HepG2 (cell line): ENCODE results near the gene UTP20. TPM values are rescaled to one million over a fixed set of nuclear protein-coding genes. Genes with fewer than 3 reads are reported as not detected.
A peak's percentile ranks its signal among the peaks of the same experiment; 100 is the strongest.

Experiments used
- DNMT3B ChIP-seq: conservative IDR thresholded peaks from 2 replicates; pipeline ENCODE4 v1.6.1; 2016; ENCODE audit warnings: missing biosample characterization, control low read depth
- GTF3A ChIP-seq: sonication (generic); formaldehyde crosslinking; conservative IDR thresholded peaks from 2 replicates; pipeline ENCODE4 v1.4.0; 2020; ENCODE audit warnings: mild to moderate bottlenecking, missing genetic modification reagents
- NCOR1 ChIP-seq: fragments of 200-600 bp; sonication (generic); IDR thresholded peaks from 2 replicates; pipeline ENCODE4 v1.7.0; 2017; ENCODE audit warnings: antibody characterized with exemption, low read length, borderline replicate concordance
- NR2C2 ChIP-seq: sonication (generic); formaldehyde crosslinking; IDR thresholded peaks from 2 replicates; pipeline ENCODE4 v1.4.0; 2020; ENCODE audit warnings: missing genetic modification reagents, mild to moderate bottlenecking, moderate library complexity, borderline replicate concordance
- NR2F6 ChIP-seq, 2 experiments: IDR thresholded peaks; 2 replicates each; pipeline ENCODE4 v1.6.1; 2016; ENCODE audit warnings: antibody characterized with exemption in 1 of 2, mild to moderate bottlenecking in 1 of 2
- ONECUT2 ChIP-seq: sonication (generic); formaldehyde crosslinking; IDR thresholded peaks from 2 replicates; pipeline ENCODE4 v1.4.0; 2020; ENCODE audit warnings: missing genetic modification reagents
- RBM22 ChIP-seq: fragments of 200-400 bp; formaldehyde crosslinking; optimal IDR thresholded peaks from 2 replicates; pipeline ENCODE3; 2017; ENCODE audit warnings: mild to moderate bottlenecking, low read length, moderate library complexity
- SOX5 ChIP-seq: IDR thresholded peaks from 2 replicates; pipeline ENCODE4 v1.6.1; 2016; ENCODE audit warnings: borderline replicate concordance
- TBP ChIP-seq: sonication (generic); formaldehyde crosslinking; IDR thresholded peaks from 2 replicates; pipeline ENCODE4 v1.5.0; 2020; ENCODE audit warnings: missing genetic modification reagents
- ZKSCAN8 ChIP-seq: IDR thresholded peaks from 2 replicates; pipeline ENCODE4 v1.6.1; 2016; ENCODE audit warnings: borderline replicate concordance, missing genetic modification reagents, missing compliant biosample characterization
- ZNF160 ChIP-seq: sonication (generic); formaldehyde crosslinking; IDR thresholded peaks from 2 replicates; pipeline ENCODE4 v1.8.0; 2022; ENCODE audit warnings: mild to moderate bottlenecking, inconsistent platforms, missing genetic modification reagents
- ZNF337 ChIP-seq: sonication (generic); formaldehyde crosslinking; IDR thresholded peaks from 2 replicates; pipeline ENCODE4 v1.5.1; 2020; ENCODE audit warnings: missing genetic modification reagents, low read depth, mild to moderate bottlenecking, borderline replicate concordance
- polyA plus RNA-seq, 8 experiments: library from polyadenylated mRNA; depleted of rRNA in 3 of 8; stranded (reverse) in 7 of 8; unstranded in 1 of 8; fragments of >200 nt; fragmentation: Illumina TruSeq in 4 of 8; extraction: Trizol in 4 of 8; gene quantifications; 2 replicates each; pipeline versions ENCODE4 v1.2.1 to v1.2.3, GENCODE V29; 2011 to 2016; ENCODE audit warnings: low read depth in 4 of 8, missing spikeins in 1 of 8, mixed read lengths in 1 of 8; ENCODE audit not compliant: insufficient read depth in 1 of 8
- total RNA-seq, 5 experiments: library from RNA; depleted of rRNA; stranded (reverse); fragments of >200 nt; fragmentation: Illumina TruSeq; extraction: Trizol; gene quantifications; 2 replicates each; pipeline ENCODE4 v1.2.3, GENCODE V29; 2016; ENCODE audit warnings: low read depth in 1 of 5
- TF ChIP-seq, protein P1 (sequence below): sonication (generic); formaldehyde crosslinking; IDR thresholded peaks from 2 replicates; pipeline ENCODE4 v1.4.0; 2020; ENCODE audit warnings: missing genetic modification reagents, borderline replicate concordance
- TF ChIP-seq, protein P2 (sequence below): sonication (generic); formaldehyde crosslinking; conservative IDR thresholded peaks from 2 replicates; pipeline ENCODE4 v1.8.1; 2023; ENCODE audit warnings: missing genetic modification reagents
- TF ChIP-seq, protein P3 (sequence below): sonication (generic); formaldehyde crosslinking; IDR thresholded peaks from 2 replicates; pipeline ENCODE4 v1.8.1; 2023; ENCODE audit warnings: mild to moderate bottlenecking, missing genetic modification reagents, borderline replicate concordance
- TF ChIP-seq, protein P4 (sequence below): sonication (generic); formaldehyde crosslinking; IDR thresholded peaks from 2 replicates; pipeline ENCODE4 v1.5.1; 2020; ENCODE audit warnings: missing genetic modification reagents, mild to moderate bottlenecking, borderline replicate concordance
- TF ChIP-seq, protein P5 (sequence below): sonication (generic); formaldehyde crosslinking; IDR thresholded peaks from 2 replicates; pipeline ENCODE4 v1.4.0; 2020; ENCODE audit warnings: missing genetic modification reagents, borderline replicate concordance

Gene UTP20
- total and polyA plus RNA-seq, 2 of the 13 experiments (the other 11 are each of a cell fraction or from before 2014, with no cell fraction given), result 9.0 to 38.5 TPM

DNA sequence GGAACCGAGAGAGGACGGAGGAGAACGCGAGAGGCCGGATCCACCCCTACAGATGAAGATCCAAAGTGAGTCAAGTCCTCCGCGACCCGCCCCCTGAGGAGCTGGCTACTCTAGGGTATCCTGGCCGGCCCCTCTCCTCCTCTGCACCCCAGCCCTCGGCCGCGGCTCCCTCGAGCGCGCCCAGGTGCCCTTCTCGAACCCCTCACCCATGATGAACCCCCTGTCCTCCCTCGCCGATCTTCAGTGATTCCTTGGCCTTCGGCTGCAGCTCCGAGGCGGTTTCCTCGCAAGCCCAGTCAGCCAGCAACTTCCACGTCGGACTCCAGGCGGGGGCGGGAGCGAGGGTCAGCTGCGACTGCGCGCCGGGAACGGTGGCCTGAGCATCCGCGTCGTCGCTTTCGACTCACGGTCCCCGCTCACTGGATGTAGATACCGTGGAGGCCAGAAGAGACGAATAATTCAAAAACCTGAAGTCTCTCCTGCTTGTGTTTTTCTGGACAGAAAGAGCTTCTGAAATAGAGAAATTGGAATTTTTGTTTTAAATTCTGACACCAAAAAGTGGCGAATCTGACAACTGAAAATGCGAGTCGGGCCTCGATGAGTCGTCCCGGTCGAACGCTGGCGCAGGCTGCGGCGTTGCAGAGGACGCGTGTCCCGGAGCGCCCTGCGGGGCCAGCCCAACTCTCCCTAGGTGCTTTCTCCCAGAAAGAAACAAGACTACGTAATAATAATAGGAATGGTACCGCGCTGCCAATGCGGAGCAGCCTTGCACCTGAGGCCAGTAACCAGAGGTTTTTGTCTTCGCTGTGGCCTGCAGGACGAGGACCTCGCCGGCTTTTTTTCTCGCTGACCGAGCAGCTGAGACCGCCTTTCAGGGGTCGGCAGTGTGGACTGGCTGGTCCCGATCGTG is 127.8 kb downstream of the UTP20 start, which contains the start of gene ARL1 (continued):
- TF ChIP-seq, protein P1, sequence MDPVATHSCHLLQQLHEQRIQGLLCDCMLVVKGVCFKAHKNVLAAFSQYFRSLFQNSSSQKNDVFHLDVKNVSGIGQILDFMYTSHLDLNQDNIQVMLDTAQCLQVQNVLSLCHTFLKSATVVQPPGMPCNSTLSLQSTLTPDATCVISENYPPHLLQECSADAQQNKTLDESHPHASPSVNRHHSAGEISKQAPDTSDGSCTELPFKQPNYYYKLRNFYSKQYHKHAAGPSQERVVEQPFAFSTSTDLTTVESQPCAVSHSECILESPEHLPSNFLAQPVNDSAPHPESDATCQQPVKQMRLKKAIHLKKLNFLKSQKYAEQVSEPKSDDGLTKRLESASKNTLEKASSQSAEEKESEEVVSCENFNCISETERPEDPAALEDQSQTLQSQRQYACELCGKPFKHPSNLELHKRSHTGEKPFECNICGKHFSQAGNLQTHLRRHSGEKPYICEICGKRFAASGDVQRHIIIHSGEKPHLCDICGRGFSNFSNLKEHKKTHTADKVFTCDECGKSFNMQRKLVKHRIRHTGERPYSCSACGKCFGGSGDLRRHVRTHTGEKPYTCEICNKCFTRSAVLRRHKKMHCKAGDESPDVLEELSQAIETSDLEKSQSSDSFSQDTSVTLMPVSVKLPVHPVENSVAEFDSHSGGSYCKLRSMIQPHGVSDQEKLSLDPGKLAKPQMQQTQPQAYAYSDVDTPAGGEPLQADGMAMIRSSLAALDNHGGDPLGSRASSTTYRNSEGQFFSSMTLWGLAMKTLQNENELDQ (CRISPR knock-in tag), result 0 out of 2 replicates have a peak, but pooled peaks have one; percentile 14
- TF ChIP-seq, protein P2, sequence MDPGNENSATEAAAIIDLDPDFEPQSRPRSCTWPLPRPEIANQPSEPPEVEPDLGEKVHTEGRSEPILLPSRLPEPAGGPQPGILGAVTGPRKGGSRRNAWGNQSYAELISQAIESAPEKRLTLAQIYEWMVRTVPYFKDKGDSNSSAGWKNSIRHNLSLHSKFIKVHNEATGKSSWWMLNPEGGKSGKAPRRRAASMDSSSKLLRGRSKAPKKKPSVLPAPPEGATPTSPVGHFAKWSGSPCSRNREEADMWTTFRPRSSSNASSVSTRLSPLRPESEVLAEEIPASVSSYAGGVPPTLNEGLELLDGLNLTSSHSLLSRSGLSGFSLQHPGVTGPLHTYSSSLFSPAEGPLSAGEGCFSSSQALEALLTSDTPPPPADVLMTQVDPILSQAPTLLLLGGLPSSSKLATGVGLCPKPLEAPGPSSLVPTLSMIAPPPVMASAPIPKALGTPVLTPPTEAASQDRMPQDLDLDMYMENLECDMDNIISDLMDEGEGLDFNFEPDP (CRISPR knock-in tag), result no peak
- TF ChIP-seq ZNF337 (CRISPR knock-in tag), result peak; percentile 54; the same call in 1 of the 2 replicates
- no peak for TF ChIP-seq ZNF160 (CRISPR knock-in tag)
- TF ChIP-seq SOX5, result peak; percentile 8; the same call in 1 of the 2 replicates
- no peak for TF ChIP-seq NR2F6 (IDR thresholded peaks at IDR 0.05)
- peak; percentile 4; the same call in 1 of the 2 replicates for TF ChIP-seq NR2F6 (CRISPR knock-in tag; IDR thresholded peaks at IDR 0.05)
- 0 out of 2 replicates have a peak, but pooled peaks have one; percentile 33 for TF ChIP-seq GTF3A
- peak; percentile 69; the same call in 1 of the 2 replicates for TF ChIP-seq NCOR1
- TF ChIP-seq TBP (CRISPR knock-in tag), result 0 out of 2 replicates have a peak, but pooled peaks have one; percentile 44
- TF ChIP-seq, protein P3, sequence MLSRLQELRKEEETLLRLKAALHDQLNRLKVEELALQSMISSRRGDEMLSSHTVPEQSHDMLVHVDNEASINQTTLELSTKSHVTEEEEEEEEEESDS (CRISPR knock-in tag), result no peak
- no peak for TF ChIP-seq RBM22
- TF ChIP-seq DNMT3B (CRISPR knock-in tag), result 0 out of 2 replicates have a peak, but pooled peaks have one; percentile 52
- TF ChIP-seq ONECUT2 (CRISPR knock-in tag), result peak; percentile 51; the same call in 1 of the 2 replicates
- TF ChIP-seq, protein P4, sequence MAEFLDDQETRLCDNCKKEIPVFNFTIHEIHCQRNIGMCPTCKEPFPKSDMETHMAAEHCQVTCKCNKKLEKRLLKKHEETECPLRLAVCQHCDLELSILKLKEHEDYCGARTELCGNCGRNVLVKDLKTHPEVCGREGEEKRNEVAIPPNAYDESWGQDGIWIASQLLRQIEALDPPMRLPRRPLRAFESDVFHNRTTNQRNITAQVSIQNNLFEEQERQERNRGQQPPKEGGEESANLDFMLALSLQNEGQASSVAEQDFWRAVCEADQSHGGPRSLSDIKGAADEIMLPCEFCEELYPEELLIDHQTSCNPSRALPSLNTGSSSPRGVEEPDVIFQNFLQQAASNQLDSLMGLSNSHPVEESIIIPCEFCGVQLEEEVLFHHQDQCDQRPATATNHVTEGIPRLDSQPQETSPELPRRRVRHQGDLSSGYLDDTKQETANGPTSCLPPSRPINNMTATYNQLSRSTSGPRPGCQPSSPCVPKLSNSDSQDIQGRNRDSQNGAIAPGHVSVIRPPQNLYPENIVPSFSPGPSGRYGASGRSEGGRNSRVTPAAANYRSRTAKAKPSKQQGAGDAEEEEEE (CRISPR knock-in tag), result no peak
- TF ChIP-seq, protein P5, sequence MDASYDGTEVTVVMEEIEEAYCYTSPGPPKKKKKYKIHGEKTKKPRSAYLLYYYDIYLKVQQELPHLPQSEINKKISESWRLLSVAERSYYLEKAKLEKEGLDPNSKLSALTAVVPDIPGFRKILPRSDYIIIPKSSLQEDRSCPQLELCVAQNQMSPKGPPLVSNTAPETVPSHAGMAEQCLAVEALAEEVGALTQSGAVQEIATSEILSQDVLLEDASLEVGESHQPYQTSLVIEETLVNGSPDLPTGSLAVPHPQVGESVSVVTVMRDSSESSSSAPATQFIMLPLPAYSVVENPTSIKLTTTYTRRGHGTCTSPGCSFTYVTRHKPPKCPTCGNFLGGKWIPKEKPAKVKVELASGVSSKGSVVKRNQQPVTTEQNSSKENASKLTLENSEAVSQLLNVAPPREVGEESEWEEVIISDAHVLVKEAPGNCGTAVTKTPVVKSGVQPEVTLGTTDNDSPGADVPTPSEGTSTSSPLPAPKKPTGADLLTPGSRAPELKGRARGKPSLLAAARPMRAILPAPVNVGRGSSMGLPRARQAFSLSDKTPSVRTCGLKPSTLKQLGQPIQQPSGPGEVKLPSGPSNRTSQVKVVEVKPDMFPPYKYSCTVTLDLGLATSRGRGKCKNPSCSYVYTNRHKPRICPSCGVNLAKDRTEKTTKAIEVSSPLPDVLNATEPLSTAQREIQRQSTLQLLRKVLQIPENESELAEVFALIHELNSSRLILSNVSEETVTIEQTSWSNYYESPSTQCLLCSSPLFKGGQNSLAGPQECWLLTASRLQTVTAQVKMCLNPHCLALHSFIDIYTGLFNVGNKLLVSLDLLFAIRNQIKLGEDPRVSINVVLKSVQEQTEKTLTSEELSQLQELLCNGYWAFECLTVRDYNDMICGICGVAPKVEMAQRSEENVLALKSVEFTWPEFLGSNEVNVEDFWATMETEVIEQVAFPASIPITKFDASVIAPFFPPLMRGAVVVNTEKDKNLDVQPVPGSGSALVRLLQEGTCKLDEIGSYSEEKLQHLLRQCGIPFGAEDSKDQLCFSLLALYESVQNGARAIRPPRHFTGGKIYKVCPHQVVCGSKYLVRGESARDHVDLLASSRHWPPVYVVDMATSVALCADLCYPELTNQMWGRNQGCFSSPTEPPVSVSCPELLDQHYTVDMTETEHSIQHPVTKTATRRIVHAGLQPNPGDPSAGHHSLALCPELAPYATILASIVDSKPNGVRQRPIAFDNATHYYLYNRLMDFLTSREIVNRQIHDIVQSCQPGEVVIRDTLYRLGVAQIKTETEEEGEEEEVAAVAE, result no peak
- TF ChIP-seq NR2C2 (CRISPR knock-in tag), result peak; percentile 73
- 0 out of 2 replicates have a peak, but pooled peaks have one; percentile 47 for TF ChIP-seq ZKSCAN8 (CRISPR knock-in tag)
